AG09319 (cell line): ENCODE measurements around the gene HOXA3.

ENCODE experiments used
- DNase-seq: peaks from one replicate; pipeline ENCODE4 v3.0.0-alpha.2; 2010; ENCODE audit warnings: low read depth; ENCODE audit errors: extremely low read depth
- TF ChIP-seq, protein P1 (sequence below): IDR thresholded peaks from 2 replicates; pipeline ENCODE4 v1.5.1; 2011; ENCODE audit warnings: low read depth, mild to moderate bottlenecking, inconsistent platforms, low read length, moderate library complexity

Gene HOXA3

GRCh38 chr7:27128034-27128433 lies 24.3 kb downstream of the HOXA3 start:
- TF ChIP-seq, protein P1, sequence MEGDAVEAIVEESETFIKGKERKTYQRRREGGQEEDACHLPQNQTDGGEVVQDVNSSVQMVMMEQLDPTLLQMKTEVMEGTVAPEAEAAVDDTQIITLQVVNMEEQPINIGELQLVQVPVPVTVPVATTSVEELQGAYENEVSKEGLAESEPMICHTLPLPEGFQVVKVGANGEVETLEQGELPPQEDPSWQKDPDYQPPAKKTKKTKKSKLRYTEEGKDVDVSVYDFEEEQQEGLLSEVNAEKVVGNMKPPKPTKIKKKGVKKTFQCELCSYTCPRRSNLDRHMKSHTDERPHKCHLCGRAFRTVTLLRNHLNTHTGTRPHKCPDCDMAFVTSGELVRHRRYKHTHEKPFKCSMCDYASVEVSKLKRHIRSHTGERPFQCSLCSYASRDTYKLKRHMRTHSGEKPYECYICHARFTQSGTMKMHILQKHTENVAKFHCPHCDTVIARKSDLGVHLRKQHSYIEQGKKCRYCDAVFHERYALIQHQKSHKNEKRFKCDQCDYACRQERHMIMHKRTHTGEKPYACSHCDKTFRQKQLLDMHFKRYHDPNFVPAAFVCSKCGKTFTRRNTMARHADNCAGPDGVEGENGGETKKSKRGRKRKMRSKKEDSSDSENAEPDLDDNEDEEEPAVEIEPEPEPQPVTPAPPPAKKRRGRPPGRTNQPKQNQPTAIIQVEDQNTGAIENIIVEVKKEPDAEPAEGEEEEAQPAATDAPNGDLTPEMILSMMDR: no peak
- DNase-seq: no peak

DNA sequence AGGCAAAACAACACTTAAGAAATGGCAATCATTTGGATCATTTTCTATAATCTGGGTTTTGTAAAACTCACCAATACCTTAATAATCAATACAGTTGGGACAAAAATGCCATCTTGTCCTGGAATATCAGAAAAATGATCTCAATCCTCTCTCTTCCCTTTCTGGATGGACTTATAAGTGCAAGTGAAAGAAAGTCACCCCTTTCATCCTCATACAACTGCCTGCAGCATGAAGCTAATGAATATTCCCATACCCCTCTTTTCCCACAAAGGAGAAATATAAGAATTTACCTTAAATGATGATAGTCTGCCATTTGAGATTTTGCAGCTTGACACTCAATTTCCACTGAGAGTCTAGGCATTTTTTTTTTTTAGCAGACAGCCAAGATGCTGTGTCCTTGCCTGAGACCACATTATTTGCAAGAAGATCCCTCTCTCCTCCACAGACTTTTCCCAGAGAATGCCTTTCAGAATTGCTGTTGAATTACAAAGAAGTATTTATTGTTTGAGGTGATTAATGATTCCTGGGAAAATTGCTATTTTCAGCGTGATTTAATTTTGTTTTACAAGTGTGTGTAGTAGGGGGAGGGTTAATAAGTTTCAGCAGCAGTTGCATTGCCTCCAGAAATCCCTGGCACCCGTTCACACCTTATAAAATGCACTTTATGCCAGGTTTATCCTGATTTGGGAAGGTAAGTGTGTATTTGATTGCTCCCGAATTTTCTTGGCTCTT lies 25.6 kb downstream of the HOXA3 start:
- DNase-seq: no peak
- TF ChIP-seq, protein P1: no peak

DNA sequence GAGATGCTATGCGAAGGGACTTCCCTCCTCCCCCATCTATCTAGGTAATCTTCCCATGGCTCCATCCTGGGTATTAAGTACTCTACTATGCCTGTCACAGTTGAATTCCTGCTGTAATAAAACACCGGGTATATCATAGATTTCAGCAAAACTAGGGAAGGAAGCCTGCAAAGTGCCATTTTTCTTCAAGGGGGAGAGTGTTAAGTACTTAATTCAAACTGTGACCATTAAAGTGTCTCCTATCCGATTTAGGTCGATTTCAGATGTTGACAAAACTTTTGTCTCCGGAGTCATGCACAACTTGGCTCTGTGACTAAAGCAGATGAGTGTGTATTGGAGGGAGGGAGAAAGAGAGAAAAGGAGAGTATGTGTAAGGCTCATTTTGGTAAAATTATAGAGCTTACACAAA lies 26.4 kb downstream of the HOXA3 start:
- no peak for DNase-seq
- TF ChIP-seq, protein P1: no peak

DNA sequence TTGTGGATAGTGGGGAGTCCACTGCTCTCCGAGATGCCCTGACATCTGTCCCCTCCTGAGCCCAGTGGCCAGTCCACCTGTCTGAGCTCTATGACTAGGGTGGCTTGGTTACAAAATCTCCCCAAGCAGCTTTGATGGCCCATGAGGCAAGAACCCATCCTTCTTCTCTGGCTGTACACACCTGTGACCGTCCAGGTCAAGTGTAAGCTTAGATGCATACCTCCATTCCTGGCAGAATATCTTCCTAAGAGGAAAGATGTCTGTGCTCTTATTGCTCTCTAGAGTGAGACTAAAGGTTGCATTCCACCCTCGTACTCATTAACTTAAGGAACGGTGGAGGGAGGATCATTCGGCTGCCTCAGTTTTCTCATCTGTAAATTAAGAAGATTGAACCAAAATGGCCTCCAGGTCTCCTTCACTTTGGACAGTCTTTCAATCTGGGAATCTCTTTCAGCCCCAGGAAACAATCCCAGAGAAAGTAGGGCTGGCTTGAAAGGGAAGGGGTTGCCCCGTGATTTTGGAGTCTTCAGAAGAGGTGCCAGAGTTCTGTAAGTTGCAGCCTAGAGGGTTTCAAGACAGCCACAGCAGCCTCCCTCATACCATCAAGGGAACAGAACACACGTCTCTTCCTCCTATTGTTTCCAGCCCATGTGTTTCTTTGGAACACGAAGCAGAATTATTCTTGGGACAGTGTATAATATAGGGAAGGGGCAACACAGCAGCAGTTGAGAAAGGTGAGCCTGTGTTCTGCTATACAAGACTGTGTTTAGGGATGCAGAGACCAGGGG lies 27.3 kb downstream of the HOXA3 start:
- TF ChIP-seq, protein P1: no peak
- DNase-seq: no peak

- DNase-seq: no peak
Measured at GRCh38 chr7:27124096-27124901, 28.1 kb downstream of the HOXA3 start.

DNA sequence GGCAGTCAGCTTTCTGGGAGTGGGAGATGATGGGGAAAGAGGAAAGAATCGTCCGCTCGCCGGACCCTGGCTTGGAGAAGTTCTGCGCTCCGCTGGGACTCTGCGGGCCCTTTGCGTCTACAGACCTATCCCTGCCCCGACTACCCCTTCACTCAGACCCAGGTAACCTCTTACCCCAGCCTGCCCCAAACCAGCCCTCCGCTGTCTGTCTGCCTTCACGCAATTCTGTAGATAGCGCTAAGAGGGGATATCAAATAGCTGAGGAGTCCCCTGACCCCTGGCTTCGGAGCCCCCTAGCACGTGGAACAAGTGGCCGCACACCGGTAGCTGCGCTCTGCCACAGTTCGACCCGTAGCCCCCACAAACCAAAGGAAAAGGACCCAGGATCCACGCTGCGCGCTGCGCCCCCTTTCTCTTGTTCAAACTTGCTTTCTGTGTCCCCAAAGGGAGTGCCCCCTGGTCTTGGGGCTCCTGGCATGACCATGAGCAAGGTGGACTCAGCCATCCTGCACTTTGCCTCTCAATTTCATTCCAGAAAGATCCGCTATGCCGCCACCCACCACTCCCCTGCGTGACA lies 28.8 kb downstream of the HOXA3 start:
- no peak for DNase-seq
- TF ChIP-seq, protein P1: no peak

More at GRCh38 chr7:27124096-27124901, 28.1 kb downstream of the HOXA3 start:
- TF ChIP-seq, protein P1: no peak
